Prostate gland (tissue), 2 donors: ENCODE data around the gene CFAP20DC.

ENCODE experiments used
- CTCF ChIP-seq, 4 experiments: fragments of 200-600 bp in 2 of 4; fragments of 450-650 bp in 2 of 4; sonication (generic) in 2 of 4; IDR thresholded peaks; 1 replicate in 3 of 4; 2 replicates in 1 of 4; pipeline ENCODE4 v1.5.1; 2016 to 2019; ENCODE audit warnings: antibody characterized with exemption in 4 of 4, mild to moderate bottlenecking in 2 of 4, moderate library complexity in 2 of 4
- POLR2A ChIP-seq: fragments of 450-650 bp; IDR thresholded peaks from one replicate; pipeline ENCODE4 v1.6.1; 2016; ENCODE audit warnings: antibody characterized with exemption, mild to moderate bottlenecking
- POLR2AphosphoS5 ChIP-seq: sonication (generic); formaldehyde crosslinking; IDR thresholded peaks from one replicate; pipeline ENCODE4 v1.6.1; 2017; ENCODE audit warnings: antibody characterized with exemption

- TF ChIP-seq CTCF (IDR thresholded peaks at IDR 0.05): no peak
- TF ChIP-seq POLR2A: no peak
- no peak for TF ChIP-seq POLR2AphosphoS5
Measured at GRCh38 chr3:58743296-58743695, 306.5 kb downstream of the CFAP20DC start.
